ENCODE measurements around the gene DIAPH3. TPM values are rescaled to one million over a fixed set of nuclear protein-coding genes. Genes with fewer than 3 reads are reported as not detected.

DIAPH3 gene
- polyA plus RNA-seq, 2 of the 4 experiments (the other 2 are of a cell fraction): 10.8 to 13.6 TPM

DNA sequence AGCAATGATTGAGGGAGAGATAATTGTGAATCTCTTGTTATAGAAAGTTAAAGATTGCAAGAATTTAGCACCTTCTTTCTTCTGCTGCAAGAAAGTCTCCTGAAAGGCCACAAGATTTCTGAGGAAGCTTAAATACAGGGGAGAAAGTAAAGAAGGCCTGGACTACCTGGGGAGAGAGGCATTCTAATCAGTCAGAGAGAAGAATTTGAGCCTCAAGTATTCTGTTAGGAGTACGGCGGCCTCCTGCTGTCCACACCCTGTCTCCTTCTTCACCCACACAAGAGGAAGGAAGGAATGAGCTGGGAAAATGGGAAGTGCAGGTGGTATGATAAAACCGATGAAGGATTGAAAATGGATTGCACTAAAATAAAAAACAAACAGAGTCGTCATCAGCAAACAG is 474.7 kb downstream of the DIAPH3 start (continued):
- TF ChIP-seq HEYL (CRISPR knock-in tag; IDR thresholded peaks at IDR 0.05): no peak
- no peak for TF ChIP-seq JUN (IDR thresholded peaks at IDR 0.05)

DNA sequence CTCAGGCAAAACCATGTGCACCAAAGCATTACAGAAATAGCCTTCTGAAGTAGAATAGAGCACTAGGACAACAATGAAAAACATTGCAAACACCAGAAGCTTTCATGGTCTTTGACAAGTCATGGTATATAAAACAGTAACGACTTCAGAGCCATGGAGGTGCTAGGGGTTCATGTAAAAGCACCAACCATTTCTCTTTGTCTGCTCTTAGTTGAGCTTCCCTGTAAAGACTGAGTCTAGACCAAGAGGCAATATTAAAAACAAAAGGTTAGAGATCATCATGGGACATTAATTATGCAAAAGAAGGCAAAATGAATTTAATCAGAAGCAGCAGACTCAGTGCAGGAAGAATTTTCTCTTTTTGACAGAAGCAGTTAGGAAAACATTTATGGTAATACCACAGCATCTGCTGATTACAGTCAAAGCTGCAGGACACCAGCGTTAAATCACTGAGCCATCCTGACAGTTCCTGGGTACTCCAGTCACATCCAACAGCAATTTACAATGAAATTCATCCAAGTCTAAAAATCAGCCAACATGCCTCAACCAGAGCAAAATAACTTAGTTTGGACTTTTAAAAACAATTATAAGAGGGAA is 476.8 kb downstream of the DIAPH3 start:
- POLR2A ChIA-PET: no interaction called here

DNA sequence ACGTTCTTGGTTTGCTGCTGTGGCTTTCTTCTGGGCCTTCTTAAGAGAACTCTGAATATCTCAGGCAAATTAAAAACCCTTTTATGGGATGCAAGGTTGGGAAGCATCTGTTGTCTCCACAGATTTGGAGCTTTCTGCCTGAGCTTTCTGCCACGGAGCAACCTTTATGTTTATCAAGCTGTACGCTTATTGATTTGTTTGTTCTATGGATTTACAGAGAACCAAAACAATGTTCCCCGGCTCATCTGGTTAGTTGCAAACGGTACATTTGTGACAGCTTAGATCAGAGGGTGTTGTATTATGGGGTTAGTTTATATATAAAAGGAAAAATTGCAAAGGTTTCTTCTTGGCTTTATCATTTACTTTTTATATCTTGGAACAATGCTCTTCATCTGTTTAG is 479.6 kb downstream of the DIAPH3 start:
- POLR2A ChIA-PET: no interaction called here
- CTCF ChIA-PET: interaction anchor here (0.7 to 1.2 kb wide), 4 partner anchors 9 to 652 kb away, joined by 3 to 5 read pairs (median 3); no protein-coding TSS in a partner anchor
- Histone ChIP-seq H3K4me2 (no peak overlapping the region), H3K4me1 (no peaks in the 10 kb centered on the region), H3K4me3 (no peak overlapping the region), H3K9me3 (no peaks in the 10 kb centered on the region), H3K27ac (no peak overlapping the region)
- DNase-seq (ENCODE audit: low read depth in 1 of 2, low spot score in 1 of 2): no peak
- no peak for FAIRE-seq
- WGBS (ENCODE audit: missing lambda C conversion rate): 76% methylated on average over 5 of the region's 5 CpGs
- no peak for ATAC-seq
- TF ChIP-seq ZNF302 (CRISPR knock-in tag; IDR thresholded peaks at IDR 0.05): no peak
- no peak for TF ChIP-seq CEBPB (IDR thresholded peaks at IDR 0.05)
- no peak for TF ChIP-seq GATA3 (IDR thresholded peaks at IDR 0.05; ENCODE audit: borderline replicate concordance)
- no peak for TF ChIP-seq RAD21 (conservative IDR thresholded peaks at IDR 0.05 in 1 of 2, IDR thresholded peaks at IDR 0.05 in 1 of 2)
- TF ChIP-seq, protein P1, sequence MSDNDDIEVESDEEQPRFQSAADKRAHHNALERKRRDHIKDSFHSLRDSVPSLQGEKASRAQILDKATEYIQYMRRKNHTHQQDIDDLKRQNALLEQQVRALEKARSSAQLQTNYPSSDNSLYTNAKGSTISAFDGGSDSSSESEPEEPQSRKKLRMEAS (IDR thresholded peaks at IDR 0.05): no peak
- no peak for TF ChIP-seq CBX8 (IDR thresholded peaks at IDR 0.05)
- no peak for TF ChIP-seq TP53 (CRISPR knock-in tag; IDR thresholded peaks at IDR 0.05)
- TF ChIP-seq MAFK (IDR thresholded peaks at IDR 0.05; ENCODE audit: partially characterized antibody): no peak
- TF ChIP-seq, protein P2, sequence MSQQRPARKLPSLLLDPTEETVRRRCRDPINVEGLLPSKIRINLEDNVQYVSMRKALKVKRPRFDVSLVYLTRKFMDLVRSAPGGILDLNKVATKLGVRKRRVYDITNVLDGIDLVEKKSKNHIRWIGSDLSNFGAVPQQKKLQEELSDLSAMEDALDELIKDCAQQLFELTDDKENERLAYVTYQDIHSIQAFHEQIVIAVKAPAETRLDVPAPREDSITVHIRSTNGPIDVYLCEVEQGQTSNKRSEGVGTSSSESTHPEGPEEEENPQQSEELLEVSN (IDR thresholded peaks at IDR 0.05; ENCODE audit: borderline replicate concordance, low read depth): no peak
- TF ChIP-seq HEYL (CRISPR knock-in tag; IDR thresholded peaks at IDR 0.05): no peak
- no peak for TF ChIP-seq NR3C1 (IDR thresholded peaks at IDR 0.05)
- no peak for TF ChIP-seq EP300 (IDR thresholded peaks at IDR 0.05)
- TF ChIP-seq POLR2A (IDR thresholded peaks at IDR 0.05; ENCODE audit: low read length): no peak
- TF ChIP-seq, protein P3, sequence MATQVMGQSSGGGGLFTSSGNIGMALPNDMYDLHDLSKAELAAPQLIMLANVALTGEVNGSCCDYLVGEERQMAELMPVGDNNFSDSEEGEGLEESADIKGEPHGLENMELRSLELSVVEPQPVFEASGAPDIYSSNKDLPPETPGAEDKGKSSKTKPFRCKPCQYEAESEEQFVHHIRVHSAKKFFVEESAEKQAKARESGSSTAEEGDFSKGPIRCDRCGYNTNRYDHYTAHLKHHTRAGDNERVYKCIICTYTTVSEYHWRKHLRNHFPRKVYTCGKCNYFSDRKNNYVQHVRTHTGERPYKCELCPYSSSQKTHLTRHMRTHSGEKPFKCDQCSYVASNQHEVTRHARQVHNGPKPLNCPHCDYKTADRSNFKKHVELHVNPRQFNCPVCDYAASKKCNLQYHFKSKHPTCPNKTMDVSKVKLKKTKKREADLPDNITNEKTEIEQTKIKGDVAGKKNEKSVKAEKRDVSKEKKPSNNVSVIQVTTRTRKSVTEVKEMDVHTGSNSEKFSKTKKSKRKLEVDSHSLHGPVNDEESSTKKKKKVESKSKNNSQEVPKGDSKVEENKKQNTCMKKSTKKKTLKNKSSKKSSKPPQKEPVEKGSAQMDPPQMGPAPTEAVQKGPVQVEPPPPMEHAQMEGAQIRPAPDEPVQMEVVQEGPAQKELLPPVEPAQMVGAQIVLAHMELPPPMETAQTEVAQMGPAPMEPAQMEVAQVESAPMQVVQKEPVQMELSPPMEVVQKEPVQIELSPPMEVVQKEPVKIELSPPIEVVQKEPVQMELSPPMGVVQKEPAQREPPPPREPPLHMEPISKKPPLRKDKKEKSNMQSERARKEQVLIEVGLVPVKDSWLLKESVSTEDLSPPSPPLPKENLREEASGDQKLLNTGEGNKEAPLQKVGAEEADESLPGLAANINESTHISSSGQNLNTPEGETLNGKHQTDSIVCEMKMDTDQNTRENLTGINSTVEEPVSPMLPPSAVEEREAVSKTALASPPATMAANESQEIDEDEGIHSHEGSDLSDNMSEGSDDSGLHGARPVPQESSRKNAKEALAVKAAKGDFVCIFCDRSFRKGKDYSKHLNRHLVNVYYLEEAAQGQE (IDR thresholded peaks at IDR 0.05): no peak

More for the DNA sequence above, 476.8 kb downstream of the DIAPH3 start:
- no peak overlapping the region for H3K4me3 ChIP-seq
- CTCF ChIA-PET: interaction anchor here (0.6 to 1.7 kb wide), 3 partner anchors 10 to 742 kb away, joined by 3 to 5 read pairs (median 3); no protein-coding TSS in a partner anchor
- no peak for DNase-seq (ENCODE audit: low read depth in 1 of 2, low spot score in 1 of 2)
- WGBS (ENCODE audit: missing lambda C conversion rate): 74% methylated on average over 2 of the region's 2 CpGs
- H3K4me1 ChIP-seq: peaks cover 14% of the 10 kb centered on the region
- no peaks in the 10 kb centered on the region for H3K9me3 ChIP-seq
- no peak for ATAC-seq
- no peak overlapping the region for H3K27ac ChIP-seq
- TF ChIP-seq ZNF302 (CRISPR knock-in tag; IDR thresholded peaks at IDR 0.05) (no peak), TP53 (CRISPR knock-in tag; IDR thresholded peaks at IDR 0.05) (no peak), MYC (IDR thresholded peaks at IDR 0.05; ENCODE audit: borderline replicate concordance, low read length) (no peak), NFE2L2 (conservative IDR thresholded peaks at IDR 0.05; ENCODE audit: low read length) (no peak), BHLHE40 (IDR thresholded peaks at IDR 0.05; ENCODE audit: low read depth, low read length) (no peak), PHF8 (IDR thresholded peaks at IDR 0.05; ENCODE audit: borderline replicate concordance, low read depth) (no peak), MAZ (IDR thresholded peaks at IDR 0.05; ENCODE audit: borderline replicate concordance, low read depth, low read length) (no peak), HOXA7 (CRISPR knock-in tag; IDR thresholded peaks at IDR 0.05) (no peak), CBX2 (IDR thresholded peaks at IDR 0.05; ENCODE audit: borderline replicate concordance, low read depth) (no peak), RFX5 (IDR thresholded peaks at IDR 0.05) (no peak), TFCP2L1 (CRISPR knock-in tag; IDR thresholded peaks at IDR 0.05) (no peak), ZFP36 (IDR thresholded peaks at IDR 0.05; ENCODE audit: borderline replicate concordance, partially characterized antibody) (no peak), HOXB5 (CRISPR knock-in tag; IDR thresholded peaks at IDR 0.05) (no peak), MAFK (IDR thresholded peaks at IDR 0.05; ENCODE audit: partially characterized antibody) (no peak), KDM1A (IDR thresholded peaks at IDR 0.05; ENCODE audit: low read depth) (no peak)
- TF ChIP-seq, protein P4, sequence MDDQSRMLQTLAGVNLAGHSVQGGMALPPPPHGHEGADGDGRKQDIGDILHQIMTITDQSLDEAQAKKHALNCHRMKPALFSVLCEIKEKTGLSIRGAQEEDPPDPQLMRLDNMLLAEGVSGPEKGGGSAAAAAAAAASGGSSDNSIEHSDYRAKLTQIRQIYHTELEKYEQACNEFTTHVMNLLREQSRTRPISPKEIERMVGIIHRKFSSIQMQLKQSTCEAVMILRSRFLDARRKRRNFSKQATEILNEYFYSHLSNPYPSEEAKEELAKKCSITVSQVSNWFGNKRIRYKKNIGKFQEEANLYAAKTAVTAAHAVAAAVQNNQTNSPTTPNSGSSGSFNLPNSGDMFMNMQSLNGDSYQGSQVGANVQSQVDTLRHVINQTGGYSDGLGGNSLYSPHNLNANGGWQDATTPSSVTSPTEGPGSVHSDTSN (IDR thresholded peaks at IDR 0.05): no peak
- TF ChIP-seq, protein P5, sequence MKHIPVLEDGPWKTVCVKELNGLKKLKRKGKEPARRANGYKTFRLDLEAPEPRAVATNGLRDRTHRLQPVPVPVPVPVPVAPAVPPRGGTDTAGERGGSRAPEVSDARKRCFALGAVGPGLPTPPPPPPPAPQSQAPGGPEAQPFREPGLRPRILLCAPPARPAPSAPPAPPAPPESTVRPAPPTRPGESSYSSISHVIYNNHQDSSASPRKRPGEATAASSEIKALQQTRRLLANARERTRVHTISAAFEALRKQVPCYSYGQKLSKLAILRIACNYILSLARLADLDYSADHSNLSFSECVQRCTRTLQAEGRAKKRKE (CRISPR knock-in tag; IDR thresholded peaks at IDR 0.05; ENCODE audit: low read depth): no peak
- TF ChIP-seq, protein P3 (IDR thresholded peaks at IDR 0.05): no peak
- FAIRE-seq: no peak
- no peak overlapping the region for H3K4me2 ChIP-seq
